IMR-90 (cell line): Measurements from ENCODE around the gene ITFG2.

Source experiments
- BHLHE40 ChIP-seq: fragments of 150-350 bp; IDR thresholded peaks from 2 replicates; pipeline ENCODE4 v1.6.1; 2016; ENCODE audit warnings: mild to moderate bottlenecking, low read depth, low read length
- CEBPB ChIP-seq: IDR thresholded peaks from 2 replicates; pipeline ENCODE4 v1.6.1; 2012; ENCODE audit warnings: low read depth, low read length, improper control_type of control experiment
- CHD1 ChIP-seq: IDR thresholded peaks from 2 replicates; pipeline ENCODE4 v1.6.1; 2012; ENCODE audit warnings: low read depth, low read length, improper control_type of control experiment
- FOS ChIP-seq: fragments of 150-350 bp; IDR thresholded peaks from 2 replicates; pipeline ENCODE4 v1.6.1; 2016; ENCODE audit warnings: low read depth, low read length
- NFE2L2 ChIP-seq: fragments of 150-350 bp; IDR thresholded peaks from 2 replicates; pipeline ENCODE4 v1.6.1; 2016; ENCODE audit warnings: low read depth, mild to moderate bottlenecking, low read length
- POLR2A ChIP-seq: IDR thresholded peaks from 2 replicates; pipeline ENCODE4 v1.6.1; 2012; ENCODE audit warnings: mild to moderate bottlenecking, low read depth, low read length
- RCOR1 ChIP-seq: IDR thresholded peaks from 2 replicates; pipeline ENCODE4 v1.6.1; 2012; ENCODE audit warnings: mild to moderate bottlenecking, low read length, improper control_type of control experiment; ENCODE audit not compliant: insufficient replicate concordance
- RFX5 ChIP-seq: IDR thresholded peaks from 2 replicates; pipeline ENCODE4 v1.8.0; 2012; ENCODE audit warnings: low read depth, mild to moderate bottlenecking, low read length, moderate library complexity
- SMC3 ChIP-seq: fragments of 150-350 bp; IDR thresholded peaks from 2 replicates; pipeline ENCODE4 v1.6.1; 2016; ENCODE audit warnings: low read depth, mild to moderate bottlenecking, antibody characterized with exemption, low read length, moderate library complexity
- TF ChIP-seq, protein P1 (sequence below): conservative IDR thresholded peaks from 2 replicates; pipeline ENCODE4 v1.5.1; 2012; ENCODE audit warnings: mild to moderate bottlenecking, low read depth, low read length, improper control_type of control experiment
- TF ChIP-seq, protein P2 (sequence below): fragments of 150-350 bp; IDR thresholded peaks from 2 replicates; pipeline ENCODE4 v1.6.1; 2016; ENCODE audit warnings: low read depth, mild to moderate bottlenecking, low read length, moderate library complexity, borderline replicate concordance

DNA sequence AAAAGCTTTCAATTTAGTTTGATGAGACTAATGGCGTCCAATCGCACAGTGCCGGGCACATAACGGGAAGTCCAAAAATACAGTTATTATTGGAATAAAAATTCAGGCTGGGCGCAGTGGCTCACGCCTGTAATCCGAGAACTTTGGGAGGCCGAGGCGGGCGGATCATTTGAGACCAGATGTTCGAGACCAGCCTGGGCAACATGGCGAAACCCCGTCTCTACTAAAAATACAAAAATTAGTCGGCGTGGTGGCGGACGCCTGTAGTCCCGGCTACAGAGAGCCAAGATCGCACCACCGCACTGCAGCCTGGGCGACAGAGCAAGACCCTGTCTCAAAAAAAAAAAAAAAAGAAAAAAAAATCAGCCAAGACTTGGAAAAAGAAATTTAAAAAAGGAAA is 18.9 kb upstream of the ITFG2 start:
- TF ChIP-seq, protein P1, sequence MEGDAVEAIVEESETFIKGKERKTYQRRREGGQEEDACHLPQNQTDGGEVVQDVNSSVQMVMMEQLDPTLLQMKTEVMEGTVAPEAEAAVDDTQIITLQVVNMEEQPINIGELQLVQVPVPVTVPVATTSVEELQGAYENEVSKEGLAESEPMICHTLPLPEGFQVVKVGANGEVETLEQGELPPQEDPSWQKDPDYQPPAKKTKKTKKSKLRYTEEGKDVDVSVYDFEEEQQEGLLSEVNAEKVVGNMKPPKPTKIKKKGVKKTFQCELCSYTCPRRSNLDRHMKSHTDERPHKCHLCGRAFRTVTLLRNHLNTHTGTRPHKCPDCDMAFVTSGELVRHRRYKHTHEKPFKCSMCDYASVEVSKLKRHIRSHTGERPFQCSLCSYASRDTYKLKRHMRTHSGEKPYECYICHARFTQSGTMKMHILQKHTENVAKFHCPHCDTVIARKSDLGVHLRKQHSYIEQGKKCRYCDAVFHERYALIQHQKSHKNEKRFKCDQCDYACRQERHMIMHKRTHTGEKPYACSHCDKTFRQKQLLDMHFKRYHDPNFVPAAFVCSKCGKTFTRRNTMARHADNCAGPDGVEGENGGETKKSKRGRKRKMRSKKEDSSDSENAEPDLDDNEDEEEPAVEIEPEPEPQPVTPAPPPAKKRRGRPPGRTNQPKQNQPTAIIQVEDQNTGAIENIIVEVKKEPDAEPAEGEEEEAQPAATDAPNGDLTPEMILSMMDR, result no peak
- TF ChIP-seq POLR2A, result no peak
- no peak for TF ChIP-seq RCOR1
- no peak for TF ChIP-seq BHLHE40
- no peak for TF ChIP-seq NFE2L2
- TF ChIP-seq, protein P2, sequence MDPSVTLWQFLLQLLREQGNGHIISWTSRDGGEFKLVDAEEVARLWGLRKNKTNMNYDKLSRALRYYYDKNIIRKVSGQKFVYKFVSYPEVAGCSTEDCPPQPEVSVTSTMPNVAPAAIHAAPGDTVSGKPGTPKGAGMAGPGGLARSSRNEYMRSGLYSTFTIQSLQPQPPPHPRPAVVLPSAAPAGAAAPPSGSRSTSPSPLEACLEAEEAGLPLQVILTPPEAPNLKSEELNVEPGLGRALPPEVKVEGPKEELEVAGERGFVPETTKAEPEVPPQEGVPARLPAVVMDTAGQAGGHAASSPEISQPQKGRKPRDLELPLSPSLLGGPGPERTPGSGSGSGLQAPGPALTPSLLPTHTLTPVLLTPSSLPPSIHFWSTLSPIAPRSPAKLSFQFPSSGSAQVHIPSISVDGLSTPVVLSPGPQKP, result no peak
- no peak for TF ChIP-seq RFX5
- no peak for TF ChIP-seq FOS
- no peak for TF ChIP-seq SMC3
- TF ChIP-seq CEBPB, result no peak
- TF ChIP-seq CHD1, result no peak
